H1 (cell line): Measurements from ENCODE around the gene TTC9.

Source experiments
- CEBPB ChIP-seq: IDR thresholded peaks from 2 replicates; pipeline ENCODE4 v1.6.1; 2012; ENCODE audit warnings: low read depth, low read length
- CTCF ChIP-seq, 3 experiments: IDR thresholded peaks; 1 replicate in 2 of 3; 2 replicates in 1 of 3; pipeline versions ENCODE4 v1.5.1 to v1.6.1; 2011; ENCODE audit warnings: low read length in 3 of 3, mild to moderate bottlenecking in 3 of 3, inconsistent platforms in 2 of 3, low read depth in 1 of 3, moderate library complexity in 1 of 3; ENCODE audit not compliant: insufficient read depth in 1 of 3; ENCODE audit errors: control extremely low read depth in 1 of 3
- EZH2 ChIP-seq: fragments of 200-600 bp; sonication (generic); IDR thresholded peaks from 2 replicates; pipeline ENCODE4 v1.7.1; 2012; ENCODE audit warnings: low read depth, mild to moderate bottlenecking, moderate library complexity, low read length, inconsistent platforms; ENCODE audit not compliant: severe bottlenecking
- GTF2F1 ChIP-seq: IDR thresholded peaks from 2 replicates; pipeline ENCODE4 v1.6.1; 2012; ENCODE audit warnings: low read depth, low read length, improper control_type of control experiment, borderline replicate concordance
- HDAC6 ChIP-seq: IDR thresholded peaks from one replicate; pipeline ENCODE4 v1.7.1; 2012; ENCODE audit warnings: low read depth, mild to moderate bottlenecking, inconsistent platforms, low read length, moderate library complexity
- KDM1A ChIP-seq: fragments of 200-600, 300-600 bp; sonication (generic); IDR thresholded peaks from 2 replicates; pipeline ENCODE4 v1.7.1; 2016; ENCODE audit warnings: mild to moderate bottlenecking, low read length, borderline replicate concordance
- NRF1 ChIP-seq: IDR thresholded peaks from 2 replicates; pipeline ENCODE4 v1.6.1; 2011; ENCODE audit warnings: mild to moderate bottlenecking, low read depth, low read length, improper control_type of control experiment
- PHF8 ChIP-seq: fragments of 200-600 bp; sonication (generic); conservative IDR thresholded peaks from 2 replicates; pipeline ENCODE4 v1.7.1; 2012; ENCODE audit warnings: low read depth, mild to moderate bottlenecking, inconsistent platforms, low read length, moderate library complexity
- POLR2A ChIP-seq, 2 experiments: IDR thresholded peaks; 1 replicate in 1 of 2; 2 replicates in 1 of 2; pipeline ENCODE4 v1.6.1; 2011; ENCODE audit warnings: low read depth in 2 of 2, low read length in 2 of 2, mild to moderate bottlenecking in 2 of 2; ENCODE audit errors: control extremely low read depth in 1 of 2
- POLR2AphosphoS5 ChIP-seq: IDR thresholded peaks from 2 replicates; pipeline ENCODE4 v1.6.1; 2011; ENCODE audit warnings: low read depth, low read length
- SUZ12 ChIP-seq: fragments of 200-600 bp; sonication (generic); IDR thresholded peaks from 2 replicates; pipeline ENCODE4 v1.6.1; 2012; ENCODE audit warnings: mild to moderate bottlenecking, inconsistent platforms, low read length, moderate library complexity, mixed read lengths
- TAF1 ChIP-seq: IDR thresholded peaks from 2 replicates; pipeline ENCODE4 v1.6.1; 2011; ENCODE audit warnings: mild to moderate bottlenecking, low read depth, low read length
- TCF12 ChIP-seq: IDR thresholded peaks from 2 replicates; pipeline ENCODE4 v1.6.1; 2011; ENCODE audit warnings: low read depth, mild to moderate bottlenecking, low read length
- YY1 ChIP-seq: IDR thresholded peaks from 2 replicates; pipeline ENCODE4 v1.6.1; 2011; ENCODE audit warnings: low read depth, mild to moderate bottlenecking, low read length

GRCh38 chr14:70699646-70700045 is 57.9 kb downstream of the TTC9 start:
- TF ChIP-seq HDAC6 (no peak), EZH2 (no peak), POLR2A (IDR thresholded peaks at IDR 0.05; ENCODE audit: control extremely low read depth in 1 of 2, low read depth in 2 of 2, low read length in 2 of 2) (no peak), CTCF (IDR thresholded peaks at IDR 0.05; ENCODE audit: control extremely low read depth in 1 of 3, insufficient read depth in 1 of 3, low read depth in 1 of 3, low read length in 3 of 3) (no peak), YY1 (no peak), SUZ12 (no peak), KDM1A (no peak), PHF8 (no peak), TAF1 (no peak), NRF1 (no peak), CEBPB (no peak), POLR2AphosphoS5 (no peak), GTF2F1 (no peak), TCF12 (no peak)
